Caco-2 (cell line): Measurements from ENCODE around the gene NNT. TPM values are rescaled to one million over a fixed set of nuclear protein-coding genes. Genes with fewer than 3 reads are reported as not detected.

Source experiments
- BruUV-seq: library from RNA; stranded (reverse); fragments of 400-500 nt; replicated peaks from 2 replicates; lab custom pipeline; 2021; lab: Mats Ljungman, UMichigan
- CTCF ChIA-PET: fragments of 300-600 bp; sonication (Branson Sonifier 250); formaldehyde crosslinking; loops from one replicate; lab custom pipeline; 2022; ENCODE audit warnings: antibody characterized with exemption; lab: Charles Lee
- POLR2A ChIA-PET: fragments of 300-600 bp; sonication (Branson Sonifier 250); formaldehyde crosslinking; loops from one replicate; lab custom pipeline; 2022; ENCODE audit warnings: antibody characterized with exemption; lab: Charles Lee
- DNase-seq, 2 experiments: peaks; one replicate each; pipeline versions ENCODE4 v3.0.0 to v3.0.0-alpha.2; 2020 to 2022
- H3K27me3 ChIP-seq: replicated peaks from 2 replicates; pipeline ENCODE4 v1.6.0; 2011; ENCODE audit warnings: low read length; ENCODE audit not compliant: control insufficient read depth, insufficient read depth
- H3K36me3 ChIP-seq: 2 replicates; pipeline ENCODE4 v1.5.1; 2011; ENCODE audit warnings: low read length; ENCODE audit not compliant: control insufficient read depth, insufficient read depth
- H3K4me1 ChIP-seq: fragments of 250-450 bp; sonication (Bioruptor Pico); 2 replicates; pipeline ENCODE4 v1.5.1; 2020; ENCODE audit warnings: mild to moderate bottlenecking
- H3K4me3 ChIP-seq: 2 replicates; pipeline ENCODE4 v1.5.1; 2011; ENCODE audit warnings: low read depth, mild to moderate bottlenecking, control low read depth, low read length
- H3K9me3 ChIP-seq: fragments of 250-450 bp; sonication (Bioruptor Pico); 2 replicates; pipeline ENCODE4 v1.5.1; 2020; ENCODE audit warnings: mild to moderate bottlenecking, moderate library complexity
- H3K27ac Mint-ChIP-seq: one replicate; pipeline ENCODE4 v1.8.0; 2022; ENCODE audit warnings: mixed read lengths; ENCODE audit not compliant: unreplicated experiment
- H3K27me3 Mint-ChIP-seq: one replicate; pipeline ENCODE4 v1.8.0; 2022; ENCODE audit warnings: mixed read lengths; ENCODE audit not compliant: insufficient read depth, unreplicated experiment
- H3K36me3 Mint-ChIP-seq: one replicate; pipeline ENCODE4 v1.8.0; 2022; ENCODE audit warnings: mild to moderate bottlenecking, mixed read lengths; ENCODE audit not compliant: insufficient read depth, unreplicated experiment
- H3K4me1 Mint-ChIP-seq: one replicate; pipeline ENCODE4 v1.8.0; 2022; ENCODE audit warnings: low read depth, mixed read lengths; ENCODE audit not compliant: unreplicated experiment
- H3K4me3 Mint-ChIP-seq: one replicate; pipeline ENCODE4 v1.8.0; 2022; ENCODE audit warnings: mild to moderate bottlenecking, moderate library complexity, mixed read lengths; ENCODE audit not compliant: unreplicated experiment
- H3K9me3 Mint-ChIP-seq: one replicate; pipeline ENCODE4 v1.8.0; 2022; ENCODE audit warnings: mixed read lengths; ENCODE audit not compliant: unreplicated experiment
- CTCF ChIP-seq, 2 experiments: fragments of 200-600 bp in 1 of 2; IDR thresholded peaks; 1 replicate in 1 of 2; 2 replicates in 1 of 2; pipeline versions ENCODE4 v1.5.1 to v1.8.0; 2011 to 2022; ENCODE audit warnings: antibody characterized with exemption in 1 of 2, control low read depth in 1 of 2, inconsistent platforms in 1 of 2, low read depth in 1 of 2, low read length in 1 of 2, mild to moderate bottlenecking in 1 of 2, moderate library complexity in 1 of 2; ENCODE audit not compliant: insufficient read depth in 1 of 2, severe bottlenecking in 1 of 2, unreplicated experiment in 1 of 2
- intact Hi-C: fragments of 100-400 bp; cut with micrococcal nuclease; formaldehyde crosslinking; loops from one replicate; pipeline ENCODE4 v1.10.0; 2022; ENCODE audit not compliant: unreplicated experiment
- total RNA-seq: library from RNA; stranded (reverse); gene quantifications from 2 replicates; pipeline ENCODE4 v1.2.3, GENCODE V29; 2022

NNT gene
- total RNA-seq, 1 experiment from 2014 or later, result 44.8 TPM

GRCh38 chr5:43584166-43584699, 18.7 kb upstream of the NNT start:
- no peaks in the 10 kb centered on the region for H3K4me1 ChIP-seq
- intact Hi-C loops, result no loop called here
- Mint-ChIP-seq H3K4me1 (no peaks in the 10 kb centered on the region), H3K27ac (no peak overlapping the region), H3K9me3 (no peaks in the 10 kb centered on the region), H3K4me3 (no peak overlapping the region), H3K27me3 (no peaks in the 10 kb centered on the region), H3K36me3 (no peaks in the 10 kb centered on the region)
- BruUV-seq, result no TSS peak
- DNase-seq, result no peak
- H3K9me3 ChIP-seq, result no peaks in the 10 kb centered on the region
- no peaks in the 10 kb centered on the region for H3K36me3 ChIP-seq
- POLR2A ChIA-PET, result no interaction called here
- no peak overlapping the region for H3K4me3 ChIP-seq
- TF ChIP-seq CTCF (IDR thresholded peaks at IDR 0.05; ENCODE audit: insufficient read depth in 1 of 2, low read depth in 1 of 2, low read length in 1 of 2, severe bottlenecking in 1 of 2, unreplicated experiment in 1 of 2), result no peak
- no peaks in the 10 kb centered on the region for H3K27me3 ChIP-seq
- CTCF ChIA-PET, result no interaction called here

- Histone ChIP-seq H3K4me1 (no peaks in the 10 kb centered on the region), H3K4me3 (no peak overlapping the region), H3K9me3 (no peaks in the 10 kb centered on the region), H3K27me3 (no peaks in the 10 kb centered on the region), H3K36me3 (no peaks in the 10 kb centered on the region)
- Mint-ChIP-seq H3K9me3 (no peaks in the 10 kb centered on the region), H3K36me3 (no peaks in the 10 kb centered on the region), H3K27me3 (no peaks in the 10 kb centered on the region), H3K27ac (no peak overlapping the region), H3K4me1 (no peaks in the 10 kb centered on the region), H3K4me3 (no peak overlapping the region)
- ChIA-PET POLR2A (no interaction called here), CTCF (no interaction called here)
- no peak for DNase-seq
- no peak for TF ChIP-seq CTCF (IDR thresholded peaks at IDR 0.05; ENCODE audit: insufficient read depth in 1 of 2, low read depth in 1 of 2, low read length in 1 of 2, severe bottlenecking in 1 of 2, unreplicated experiment in 1 of 2)
- BruUV-seq, result no TSS peak
- intact Hi-C loops, result no loop called here
Observed at GRCh38 chr5:43588842-43589241, 14.1 kb upstream of the NNT start.

GRCh38 chr5:43589310-43589709, 13.7 kb upstream of the NNT start:
- intact Hi-C loops, result no loop called here
- H3K9me3 Mint-ChIP-seq, result no peaks in the 10 kb centered on the region
- CTCF ChIA-PET, result no interaction called here
- no peak for TF ChIP-seq CTCF (IDR thresholded peaks at IDR 0.05; ENCODE audit: insufficient read depth in 1 of 2, low read depth in 1 of 2, low read length in 1 of 2, severe bottlenecking in 1 of 2, unreplicated experiment in 1 of 2)
- H3K4me3 ChIP-seq, result no peak overlapping the region
- no peaks in the 10 kb centered on the region for H3K36me3 ChIP-seq
- no peaks in the 10 kb centered on the region for H3K27me3 ChIP-seq
- no peak for DNase-seq
- H3K4me1 ChIP-seq, result no peaks in the 10 kb centered on the region
- H3K4me3 Mint-ChIP-seq, result no peak overlapping the region
- H3K27me3 Mint-ChIP-seq, result no peaks in the 10 kb centered on the region
- H3K4me1 Mint-ChIP-seq, result no peaks in the 10 kb centered on the region
- POLR2A ChIA-PET, result no interaction called here
- no peaks in the 10 kb centered on the region for H3K36me3 Mint-ChIP-seq
- no peaks in the 10 kb centered on the region for H3K9me3 ChIP-seq
- no peak overlapping the region for H3K27ac Mint-ChIP-seq
- BruUV-seq, result no TSS peak
